ENCODE measurements around the gene ZNF821. TPM values are rescaled to one million over a fixed set of nuclear protein-coding genes. Genes with fewer than 3 reads are reported as not detected.
A peak's percentile ranks its signal among the peaks of the same experiment; 100 is the strongest.

Gene ZNF821, protein sequence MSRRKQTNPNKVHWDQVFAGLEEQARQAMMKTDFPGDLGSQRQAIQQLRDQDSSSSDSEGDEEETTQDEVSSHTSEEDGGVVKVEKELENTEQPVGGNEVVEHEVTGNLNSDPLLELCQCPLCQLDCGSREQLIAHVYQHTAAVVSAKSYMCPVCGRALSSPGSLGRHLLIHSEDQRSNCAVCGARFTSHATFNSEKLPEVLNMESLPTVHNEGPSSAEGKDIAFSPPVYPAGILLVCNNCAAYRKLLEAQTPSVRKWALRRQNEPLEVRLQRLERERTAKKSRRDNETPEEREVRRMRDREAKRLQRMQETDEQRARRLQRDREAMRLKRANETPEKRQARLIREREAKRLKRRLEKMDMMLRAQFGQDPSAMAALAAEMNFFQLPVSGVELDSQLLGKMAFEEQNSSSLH
- 10 to 100 TPM in 1 of 4 donors, 1 to 10 TPM in 3; 1.3 to 10.1 (median 4.4) TPM for total RNA-seq

DNA sequence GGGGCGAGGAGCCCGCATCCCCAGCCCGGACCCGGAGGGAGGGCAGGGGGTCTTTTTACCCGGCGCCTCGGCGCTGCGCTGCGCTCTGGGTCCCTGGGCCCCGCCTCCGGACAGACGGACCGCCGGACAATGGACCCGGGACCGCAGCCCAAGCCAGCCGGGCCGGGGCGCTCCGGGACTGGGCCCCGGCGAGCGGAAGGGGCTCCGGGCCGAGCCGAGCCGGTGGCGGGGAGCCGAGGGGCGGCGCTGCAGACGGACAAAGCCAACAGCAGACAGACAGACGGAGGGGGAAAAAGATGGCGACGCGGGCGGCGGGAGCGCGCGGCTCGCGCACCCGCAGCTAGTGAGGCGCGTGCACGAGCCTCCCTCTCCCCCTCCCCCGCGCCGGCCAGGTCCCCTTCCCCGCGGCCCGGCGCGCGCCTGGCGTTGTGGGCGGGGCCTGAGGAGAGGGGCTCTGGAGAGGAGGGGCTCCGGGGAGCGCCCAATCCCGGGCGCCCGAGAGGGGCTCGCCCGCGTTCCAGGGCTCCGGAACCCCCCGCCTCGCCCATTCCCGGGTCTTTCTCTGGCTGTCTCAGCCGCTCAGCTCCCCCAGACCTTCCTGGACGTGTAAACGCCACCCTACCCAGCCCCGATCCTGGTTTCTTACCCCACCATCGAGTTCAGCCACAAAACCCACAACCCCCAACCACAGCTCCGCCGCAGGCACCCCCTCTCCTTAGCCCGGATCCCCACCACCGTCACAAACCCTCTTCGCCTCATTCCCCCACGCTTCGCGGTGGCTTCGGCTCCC lies at the start of gene ZNF821:
TSS of gene ZNF821 (minus strand) at position 334 of the 790 bp plus-strand sequence. CDS start 4,236 bp downstream, outside the sequence.
- DNase-seq (ENCODE audit: low spot score), result peak; percentile 54
- ATAC-seq (ENCODE audit: low FRiP score), result peak; percentile 92
- TF ChIP-seq, protein P1, sequence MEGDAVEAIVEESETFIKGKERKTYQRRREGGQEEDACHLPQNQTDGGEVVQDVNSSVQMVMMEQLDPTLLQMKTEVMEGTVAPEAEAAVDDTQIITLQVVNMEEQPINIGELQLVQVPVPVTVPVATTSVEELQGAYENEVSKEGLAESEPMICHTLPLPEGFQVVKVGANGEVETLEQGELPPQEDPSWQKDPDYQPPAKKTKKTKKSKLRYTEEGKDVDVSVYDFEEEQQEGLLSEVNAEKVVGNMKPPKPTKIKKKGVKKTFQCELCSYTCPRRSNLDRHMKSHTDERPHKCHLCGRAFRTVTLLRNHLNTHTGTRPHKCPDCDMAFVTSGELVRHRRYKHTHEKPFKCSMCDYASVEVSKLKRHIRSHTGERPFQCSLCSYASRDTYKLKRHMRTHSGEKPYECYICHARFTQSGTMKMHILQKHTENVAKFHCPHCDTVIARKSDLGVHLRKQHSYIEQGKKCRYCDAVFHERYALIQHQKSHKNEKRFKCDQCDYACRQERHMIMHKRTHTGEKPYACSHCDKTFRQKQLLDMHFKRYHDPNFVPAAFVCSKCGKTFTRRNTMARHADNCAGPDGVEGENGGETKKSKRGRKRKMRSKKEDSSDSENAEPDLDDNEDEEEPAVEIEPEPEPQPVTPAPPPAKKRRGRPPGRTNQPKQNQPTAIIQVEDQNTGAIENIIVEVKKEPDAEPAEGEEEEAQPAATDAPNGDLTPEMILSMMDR (IDR thresholded peaks at IDR 0.05), result no peak

DNA sequence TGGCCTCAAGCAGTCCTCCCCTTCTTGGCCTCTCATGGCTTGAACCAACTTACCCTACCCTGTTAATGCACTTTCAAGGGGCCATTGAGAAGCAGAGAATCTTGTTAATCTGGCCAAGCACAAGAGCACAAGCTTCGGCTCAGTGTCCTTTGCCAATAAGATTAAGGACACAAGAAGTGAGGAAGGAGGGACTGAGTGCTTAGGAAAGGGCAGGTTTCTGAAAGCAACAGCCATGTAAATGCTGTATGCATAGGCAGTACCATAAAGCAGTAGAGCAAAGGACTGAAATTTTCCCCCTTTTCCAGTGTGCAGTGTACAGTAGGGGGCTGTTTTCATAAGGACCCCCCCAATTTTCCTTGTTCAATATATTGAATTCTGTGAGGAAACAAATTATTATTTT lies 49.0 kb upstream of the ZNF821 start:
- TF ChIP-seq, protein P1 (IDR thresholded peaks at IDR 0.05), result no peak
- no peak for ATAC-seq (ENCODE audit: low FRiP score)
- no peak for DNase-seq (ENCODE audit: low spot score)

DNA sequence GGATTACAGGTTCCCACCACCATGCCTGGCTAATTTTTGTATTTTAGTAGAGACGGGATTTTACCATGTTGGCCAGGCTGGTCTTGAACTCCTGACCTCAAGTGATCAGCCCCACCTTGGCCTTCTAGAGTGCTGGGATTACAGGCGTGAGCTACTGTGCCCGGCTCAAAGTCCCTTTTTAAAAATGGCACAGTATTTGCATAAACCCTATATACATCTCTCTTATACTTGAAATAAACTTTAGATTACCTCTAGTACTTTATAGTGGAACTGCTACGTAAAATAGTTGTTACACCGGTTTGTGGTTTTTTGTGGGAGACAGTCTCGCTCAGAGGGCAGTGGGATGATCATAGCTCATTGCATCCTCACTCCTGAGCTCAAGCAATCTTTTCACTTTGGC lies 47.6 kb upstream of the ZNF821 start:
- DNase-seq (ENCODE audit: low spot score) (no peak), ATAC-seq (ENCODE audit: low FRiP score) (no peak)
- TF ChIP-seq, protein P1 (IDR thresholded peaks at IDR 0.05), result no peak

DNA sequence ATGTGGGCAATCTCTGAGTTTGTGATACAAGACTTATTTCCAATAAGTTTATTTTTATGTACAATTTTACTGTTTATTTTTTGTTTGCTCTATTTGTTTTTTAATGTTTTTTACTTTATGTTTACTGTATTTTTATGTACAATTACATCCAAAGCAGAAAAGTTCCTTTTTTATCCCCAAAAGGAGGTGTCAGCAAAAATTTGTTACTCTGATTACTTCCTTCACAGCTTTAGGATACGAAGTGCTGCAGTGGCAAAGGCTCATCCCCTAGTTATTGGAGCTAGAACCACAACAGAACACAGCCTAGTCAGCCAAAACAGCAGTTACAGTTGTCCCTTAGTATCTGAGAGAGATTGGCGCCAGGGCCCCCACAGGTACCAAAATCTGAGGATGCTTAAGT lies 47.0 kb upstream of the ZNF821 start:
- TF ChIP-seq, protein P1 (IDR thresholded peaks at IDR 0.05), result no peak
- DNase-seq (ENCODE audit: low spot score), result no peak
- no peak for ATAC-seq (ENCODE audit: low FRiP score)

DNA sequence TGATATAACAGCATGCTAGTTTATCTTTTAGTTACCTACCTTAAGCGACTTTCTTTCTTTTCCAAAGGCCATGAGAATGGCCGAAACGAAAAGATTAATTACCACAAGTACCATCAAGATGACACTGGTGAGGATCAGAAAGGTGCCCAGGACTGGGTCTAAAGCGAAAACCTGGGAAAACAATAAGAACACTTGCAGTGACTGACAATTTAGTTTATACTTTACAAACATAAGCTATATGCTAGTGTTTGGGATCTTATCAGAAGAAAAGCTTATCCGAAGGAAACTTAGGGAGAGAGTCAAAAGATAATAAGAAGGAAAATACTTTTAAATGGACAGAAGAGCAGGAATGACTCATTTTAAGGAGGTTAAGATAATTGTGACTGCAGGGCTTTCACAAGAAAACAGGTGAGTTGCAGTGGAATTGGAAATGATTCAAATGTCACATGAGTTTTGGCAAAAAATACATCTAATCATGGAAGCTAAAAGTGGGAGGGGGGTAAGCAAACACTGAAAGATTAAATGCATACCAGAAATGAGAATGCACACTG lies 46.1 kb upstream of the ZNF821 start:
- TF ChIP-seq, protein P1 (IDR thresholded peaks at IDR 0.05), result no peak
- DNase-seq (ENCODE audit: low spot score), result no peak
- ATAC-seq (ENCODE audit: low FRiP score), result no peak

DNA sequence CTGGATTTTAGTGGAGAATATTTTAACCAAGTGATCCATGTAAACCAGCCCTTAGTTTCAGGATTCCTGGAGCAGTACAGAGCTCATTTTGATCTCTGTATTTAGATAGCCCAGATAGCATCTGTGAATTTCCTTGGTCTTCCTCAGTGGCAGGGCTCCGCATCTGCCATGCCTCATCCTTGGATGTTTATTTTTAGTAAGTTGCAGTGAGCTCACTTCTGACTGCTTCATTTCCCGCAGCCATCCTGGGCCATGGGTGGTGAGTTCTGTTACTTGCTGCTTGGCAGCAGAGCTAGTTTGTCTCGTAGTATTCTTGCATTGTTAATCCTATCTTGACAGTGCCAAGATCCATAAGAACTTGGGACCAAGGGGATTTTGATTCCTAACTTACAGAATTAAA lies 45.1 kb upstream of the ZNF821 start:
- ATAC-seq (ENCODE audit: low FRiP score), result no peak

More for the DNA sequence above, 45.1 kb upstream of the ZNF821 start:
- DNase-seq (ENCODE audit: low spot score), result no peak
- TF ChIP-seq, protein P1 (IDR thresholded peaks at IDR 0.05), result no peak

Data from omental fat pad (tissue), 4 donors.